ENCODE results near the gene MPZL2. TPM values are rescaled to one million over a fixed set of nuclear protein-coding genes. Genes with fewer than 3 reads are reported as not detected.

MPZL2 gene
- total and polyA plus RNA-seq, 2 of the 8 experiments (the other 6 are each of a cell fraction or from before 2014, with no cell fraction given) = 2.4 to 3.2 TPM

- peak overlapping the region; percentile 91 for H2AK5ac ChIP-seq (ENCODE audit: low read depth, low read length)
- H3K9ac ChIP-seq (replicated peaks in 1 of 4; ENCODE audit: extremely low read depth in 1 of 4, low read depth in 3 of 4, low read length in 3 of 4) = no peak overlapping the region
- no peaks in the 10 kb centered on the region for H3K79me1 ChIP-seq (ENCODE audit: low read depth, low read length)
- H4K5ac ChIP-seq (ENCODE audit: insufficient read length, low read depth, low read length) = no peak overlapping the region
- no peak overlapping the region for H4K91ac ChIP-seq (replicated peaks; ENCODE audit: insufficient read length, low read length)
- no peak overlapping the region for H3K14ac ChIP-seq (ENCODE audit: insufficient read length)
- no peaks in the 10 kb centered on the region for H3K27me3 ChIP-seq (replicated peaks in 1 of 4; ENCODE audit: control insufficient read depth in 3 of 4, extremely low read depth in 1 of 4, insufficient read depth in 3 of 4, low read length in 3 of 4)
- H3K27ac ChIP-seq (ENCODE audit: low read depth, low read length) = no peak overlapping the region
- H3K18ac ChIP-seq (ENCODE audit: extremely low read depth, low read length) = no peak overlapping the region
- no peak overlapping the region for H2AFZ ChIP-seq (ENCODE audit: low read length)
- no peak overlapping the region for H3K23ac ChIP-seq (ENCODE audit: insufficient read length)
- CTCF ChIA-PET (ENCODE audit: partially characterized antibody) = interaction anchor here (1.5 to 2.7 kb wide), 3 partner anchors 29 to 70 kb away, joined by 4 to 9 read pairs (median 8); no protein-coding TSS in a partner anchor
- H3K4me1 ChIP-seq (replicated peaks in 1 of 4; ENCODE audit: control insufficient read depth in 3 of 4, insufficient read depth in 4 of 4, low read length in 3 of 4) = peaks cover 0 to 6% (median 0%) of the 10 kb centered on the region in 4 experiments; a peak in 4 of 7 replicates
- no peak overlapping the region for H3K4me3 ChIP-seq (ENCODE audit: extremely low read depth in 1 of 4, insufficient read depth in 2 of 4, low read depth in 3 of 4, low read length in 4 of 4)
- H3K56ac ChIP-seq (replicated peaks; ENCODE audit: insufficient read length, low read depth, low read length) = no peak overlapping the region
- 86% methylated on average over 9 of the region's 9 CpGs; no CpG with 5 or more reads in 1 of the 2 experiments for WGBS, 2 experiments (ENCODE audit: extremely low coverage in 1 of 2, insufficient coverage in 1 of 2, insufficient read length in 1 of 2, insufficient replicate concordance in 2 of 2, low coverage in 1 of 2, low lambda C conversion rate in 2 of 2, missing lambda C conversion rate in 1 of 2)
- no peak overlapping the region for H2BK15ac ChIP-seq (ENCODE audit: low read length)
- H3K79me2 ChIP-seq (ENCODE audit: control insufficient read depth in 1 of 2, insufficient read depth in 2 of 2, low read length in 2 of 2) = no peaks in the 10 kb centered on the region
- POLR2A ChIA-PET (ENCODE audit: partially characterized antibody) = interaction anchor here (0.6 kb wide), 1 partner anchor 12 kb away, joined by 3 read pairs; no protein-coding TSS in a partner anchor
- H2BK5ac ChIP-seq (ENCODE audit: low read depth, low read length) = no peak overlapping the region
- H4K20me1 ChIP-seq (replicated peaks in 1 of 2; ENCODE audit: control insufficient read depth in 1 of 2, insufficient read depth in 2 of 2, low read length in 2 of 2) = no peaks in the 10 kb centered on the region
- no peak overlapping the region for H2BK120ac ChIP-seq (replicated peaks; ENCODE audit: low read depth, low read length)
- no peaks in the 10 kb centered on the region for H3K9me3 ChIP-seq (ENCODE audit: insufficient read depth in 2 of 2, low read depth in 1 of 2, low read length in 1 of 2)
- FAIRE-seq (no peak), DNase-seq (ENCODE audit: low read depth in 1 of 2, low spot score in 2 of 2) (no peak)
- no peak overlapping the region for H3K4ac ChIP-seq (replicated peaks; ENCODE audit: insufficient read length, low read depth, low read length)
- H2BK20ac ChIP-seq (ENCODE audit: low read length) = no peak overlapping the region
- H2BK12ac ChIP-seq (ENCODE audit: low read depth, low read length) = no peak overlapping the region
- no peak overlapping the region for H4K8ac ChIP-seq (ENCODE audit: extremely low read depth, insufficient read depth, low read length)
- H3K4me2 ChIP-seq (ENCODE audit: insufficient read depth in 1 of 2, low read depth in 2 of 2, low read length in 2 of 2) = no peak overlapping the region
- no peaks in the 10 kb centered on the region; the same call in 1 of the 2 replicates for H3K23me2 ChIP-seq (ENCODE audit: low read depth, low read length)
- H3K36me3 ChIP-seq (ENCODE audit: control insufficient read depth in 2 of 4, insufficient read depth in 4 of 4, low read length in 3 of 4) = no peaks in the 10 kb centered on the region
- TF ChIP-seq RAD21 (IDR thresholded peaks at IDR 0.05 in 1 of 2, conservative IDR thresholded peaks at IDR 0.05 in 1 of 2; ENCODE audit: low read depth in 2 of 2, low read length in 2 of 2) (no peak), EGR1 (IDR thresholded peaks at IDR 0.05; ENCODE audit: borderline replicate concordance, low read depth, low read length) (no peak), SRF (IDR thresholded peaks at IDR 0.05; ENCODE audit: low read depth, low read length) (no peak), ASH2L (IDR thresholded peaks at IDR 0.05; ENCODE audit: low read length) (no peak), FOSL1 (IDR thresholded peaks at IDR 0.05; ENCODE audit: insufficient read depth, low read depth, low read length) (no peak), BCL11A (IDR thresholded peaks at IDR 0.05; ENCODE audit: low read depth in 2 of 2, low read length in 2 of 2) (no peak), BRCA1 (IDR thresholded peaks at IDR 0.05; ENCODE audit: low read depth, low read length) (no peak), SIRT6 (IDR thresholded peaks at IDR 0.05; ENCODE audit: low read length) (no peak)
- TF ChIP-seq, protein P1, sequence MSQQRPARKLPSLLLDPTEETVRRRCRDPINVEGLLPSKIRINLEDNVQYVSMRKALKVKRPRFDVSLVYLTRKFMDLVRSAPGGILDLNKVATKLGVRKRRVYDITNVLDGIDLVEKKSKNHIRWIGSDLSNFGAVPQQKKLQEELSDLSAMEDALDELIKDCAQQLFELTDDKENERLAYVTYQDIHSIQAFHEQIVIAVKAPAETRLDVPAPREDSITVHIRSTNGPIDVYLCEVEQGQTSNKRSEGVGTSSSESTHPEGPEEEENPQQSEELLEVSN (IDR thresholded peaks at IDR 0.05) = no peak
Observed at GRCh38 chr11:118240999-118241763, 22.9 kb downstream of the MPZL2 start.

Data from H1 (cell line).